OCI-LY3 (cell line): ENCODE measurements around the gene TMEM222.

ENCODE experiments used
- EZH2phosphoT487 ChIP-seq: fragments of 200-600 bp; shearing (Covaris generic); IDR thresholded peaks from 2 replicates; pipeline ENCODE4 v1.6.1; 2018; ENCODE audit warnings: antibody characterized with exemption, mixed run types, low read depth
- TF ChIP-seq, protein P1 (sequence below): fragments of 200-600, 300-600 bp; sonication (generic); IDR thresholded peaks from 2 replicates; pipeline ENCODE4 v1.5.1; 2014; ENCODE audit warnings: antibody characterized with exemption, low read length, low read depth

DNA sequence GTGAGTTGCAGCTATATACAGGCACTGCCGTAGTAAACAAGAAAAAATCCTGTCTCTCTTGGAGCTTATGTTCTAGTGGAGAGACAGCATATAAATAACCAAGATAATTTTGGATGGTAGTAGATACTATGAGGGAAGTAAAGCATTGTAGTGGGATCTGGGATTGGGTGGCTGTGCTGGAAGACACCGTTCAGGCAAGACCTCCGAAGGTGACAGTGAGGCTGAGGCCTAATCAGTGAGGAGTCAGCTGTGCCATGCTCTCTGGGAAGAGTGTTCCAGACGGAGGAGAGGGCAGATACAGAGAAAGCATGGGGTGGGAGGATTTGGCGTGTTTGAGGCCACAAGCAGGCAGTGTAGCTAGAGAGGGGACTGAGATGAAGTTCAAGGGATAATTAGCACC lies 6.0 kb downstream of the TMEM222 start:
- TF ChIP-seq, protein P1, sequence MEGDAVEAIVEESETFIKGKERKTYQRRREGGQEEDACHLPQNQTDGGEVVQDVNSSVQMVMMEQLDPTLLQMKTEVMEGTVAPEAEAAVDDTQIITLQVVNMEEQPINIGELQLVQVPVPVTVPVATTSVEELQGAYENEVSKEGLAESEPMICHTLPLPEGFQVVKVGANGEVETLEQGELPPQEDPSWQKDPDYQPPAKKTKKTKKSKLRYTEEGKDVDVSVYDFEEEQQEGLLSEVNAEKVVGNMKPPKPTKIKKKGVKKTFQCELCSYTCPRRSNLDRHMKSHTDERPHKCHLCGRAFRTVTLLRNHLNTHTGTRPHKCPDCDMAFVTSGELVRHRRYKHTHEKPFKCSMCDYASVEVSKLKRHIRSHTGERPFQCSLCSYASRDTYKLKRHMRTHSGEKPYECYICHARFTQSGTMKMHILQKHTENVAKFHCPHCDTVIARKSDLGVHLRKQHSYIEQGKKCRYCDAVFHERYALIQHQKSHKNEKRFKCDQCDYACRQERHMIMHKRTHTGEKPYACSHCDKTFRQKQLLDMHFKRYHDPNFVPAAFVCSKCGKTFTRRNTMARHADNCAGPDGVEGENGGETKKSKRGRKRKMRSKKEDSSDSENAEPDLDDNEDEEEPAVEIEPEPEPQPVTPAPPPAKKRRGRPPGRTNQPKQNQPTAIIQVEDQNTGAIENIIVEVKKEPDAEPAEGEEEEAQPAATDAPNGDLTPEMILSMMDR = no peak
- TF ChIP-seq EZH2phosphoT487 = no peak
